Testis (tissue), 3 donors: Measurements from ENCODE around the gene SHANK1. TPM values are rescaled to one million over a fixed set of nuclear protein-coding genes. Genes with fewer than 3 reads are reported as not detected.
A peak's percentile ranks its signal among the peaks of the same experiment; 100 is the strongest.

Experiments
- DNase-seq: peaks from one replicate; pipeline ENCODE4 v3.0.0-alpha.2; 2019
- H3K27ac ChIP-seq, 2 donors: fragments of 200-600 bp; sonication (generic); one replicate each; pipeline ENCODE4 v1.5.1; 2019
- H3K27me3 ChIP-seq: fragments of 200-600 bp; sonication (generic); one replicate; pipeline ENCODE4 v1.5.1; 2019
- H3K36me3 ChIP-seq: fragments of 200-600 bp; sonication (generic); one replicate; pipeline ENCODE4 v1.5.1; 2017; ENCODE audit warnings: low read depth; ENCODE audit errors: missing control alignments
- H3K4me1 ChIP-seq: fragments of 200-600 bp; sonication (generic); one replicate; pipeline ENCODE4 v1.5.1; 2019
- H3K4me3 ChIP-seq, 2 donors: fragments of 200-600 bp; sonication (generic); one replicate each; pipeline ENCODE4 v1.5.1; 2017 to 2019
- H3K9me3 ChIP-seq: fragments of 200-600 bp; sonication (generic); one replicate; pipeline ENCODE4 v1.5.1; 2017
- POLR2A ChIP-seq: fragments of 450-650 bp; IDR thresholded peaks from one replicate; pipeline ENCODE4 v1.6.1; 2017; ENCODE audit warnings: antibody characterized with exemption, mild to moderate bottlenecking, moderate library complexity
- WGBS, 2 donors: methylation state at CpG; one replicate each; pipeline ENCODE4 v1.1.5; 2018; 5-methylcytosine and 5-hydroxymethylcytosine counted together
- intact Hi-C: fragments of 100-400 bp; cut with DNase I; formaldehyde crosslinking; loops from one replicate; pipeline ENCODE4 v1.15.1; 2023; ENCODE audit warnings: low total_unique reads
- polyA plus RNA-seq: library from polyadenylated mRNA; stranded (reverse); fragments of 350-450 nt; fragmentation: Illumina TruSeq; extraction: RNeasy Lipid Tissue Mini Kit (QIAGEN cat#74804); gene quantifications from one replicate; pipeline ENCODE4 v1.2.3, GENCODE V29; 2014; ENCODE audit warnings: low read depth, low replicate concordance; ENCODE audit not compliant: insufficient read depth
- total RNA-seq, 2 donors: library from RNA; depleted of rRNA; stranded (reverse); fragments of >200 nt; gene quantifications; one replicate each; pipeline ENCODE4 v1.2.3, GENCODE V29; 2016
- TF ChIP-seq, protein P1 (sequence below), 3 experiments: fragments of 450-650 bp in 2 of 3; fragments of 200-600 bp in 1 of 3; sonication (generic) in 1 of 3; IDR thresholded peaks; one replicate each; pipeline ENCODE4 v1.5.1; 2016 to 2019; ENCODE audit warnings: antibody characterized with exemption in 3 of 3, mild to moderate bottlenecking in 2 of 3, moderate library complexity in 1 of 3

Gene SHANK1
- total and polyA plus RNA-seq, 3 donors from 2014 or later: 4.1 to 5.4 (median 4.5) TPM

DNA sequence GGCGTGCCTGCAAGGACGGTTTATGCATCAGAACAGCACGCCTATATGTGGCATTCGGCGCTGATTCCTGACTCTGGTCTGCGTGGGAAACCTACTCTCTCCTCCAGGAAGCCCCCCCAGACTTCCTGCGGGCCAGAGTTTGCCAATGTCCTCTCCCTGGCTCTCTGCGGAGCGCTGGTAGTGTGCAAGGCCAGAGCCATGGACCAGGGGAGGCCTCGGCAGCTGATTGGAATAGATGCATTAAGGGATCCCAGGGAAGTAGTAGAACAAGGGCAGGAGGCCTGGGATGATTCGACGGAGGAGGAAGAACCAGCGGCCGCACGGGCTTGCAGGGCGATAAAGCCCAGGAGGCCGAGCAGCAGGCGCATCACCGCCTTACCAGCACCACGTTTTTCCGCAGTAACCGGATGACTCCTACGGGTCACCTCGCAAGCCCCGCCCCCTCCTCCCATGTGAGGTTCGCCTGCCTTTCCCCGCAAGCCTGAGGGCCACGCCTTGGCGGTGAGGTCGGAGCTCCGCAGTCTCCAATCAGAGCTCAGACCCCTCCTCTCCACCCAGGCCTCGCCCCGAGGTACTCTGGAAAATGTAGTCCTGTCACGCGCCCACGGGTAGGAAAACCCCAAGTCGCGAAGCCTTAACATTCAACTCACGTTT, 8.6 kb upstream of the SHANK1 start:
- Histone ChIP-seq H3K4me3 (peak overlapping the region in 1 of 2 donors; percentile 15), H3K36me3 (no peaks in the 10 kb centered on the region), H3K27me3 (no peaks in the 10 kb centered on the region), H3K4me1 (peaks cover 13% of the 10 kb centered on the region), H3K27ac (no peak overlapping the region), H3K9me3 (no peaks in the 10 kb centered on the region)
- 12 to 13% methylated on average over 26 to 39 of the region's 39 CpGs for WGBS, 2 donors
- DNase-seq: peak; percentile 85
- TF ChIP-seq, protein P1, sequence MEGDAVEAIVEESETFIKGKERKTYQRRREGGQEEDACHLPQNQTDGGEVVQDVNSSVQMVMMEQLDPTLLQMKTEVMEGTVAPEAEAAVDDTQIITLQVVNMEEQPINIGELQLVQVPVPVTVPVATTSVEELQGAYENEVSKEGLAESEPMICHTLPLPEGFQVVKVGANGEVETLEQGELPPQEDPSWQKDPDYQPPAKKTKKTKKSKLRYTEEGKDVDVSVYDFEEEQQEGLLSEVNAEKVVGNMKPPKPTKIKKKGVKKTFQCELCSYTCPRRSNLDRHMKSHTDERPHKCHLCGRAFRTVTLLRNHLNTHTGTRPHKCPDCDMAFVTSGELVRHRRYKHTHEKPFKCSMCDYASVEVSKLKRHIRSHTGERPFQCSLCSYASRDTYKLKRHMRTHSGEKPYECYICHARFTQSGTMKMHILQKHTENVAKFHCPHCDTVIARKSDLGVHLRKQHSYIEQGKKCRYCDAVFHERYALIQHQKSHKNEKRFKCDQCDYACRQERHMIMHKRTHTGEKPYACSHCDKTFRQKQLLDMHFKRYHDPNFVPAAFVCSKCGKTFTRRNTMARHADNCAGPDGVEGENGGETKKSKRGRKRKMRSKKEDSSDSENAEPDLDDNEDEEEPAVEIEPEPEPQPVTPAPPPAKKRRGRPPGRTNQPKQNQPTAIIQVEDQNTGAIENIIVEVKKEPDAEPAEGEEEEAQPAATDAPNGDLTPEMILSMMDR (IDR thresholded peaks at IDR 0.05): no peak
- TF ChIP-seq POLR2A: no peak
- intact Hi-C loops: no loop called here

DNA sequence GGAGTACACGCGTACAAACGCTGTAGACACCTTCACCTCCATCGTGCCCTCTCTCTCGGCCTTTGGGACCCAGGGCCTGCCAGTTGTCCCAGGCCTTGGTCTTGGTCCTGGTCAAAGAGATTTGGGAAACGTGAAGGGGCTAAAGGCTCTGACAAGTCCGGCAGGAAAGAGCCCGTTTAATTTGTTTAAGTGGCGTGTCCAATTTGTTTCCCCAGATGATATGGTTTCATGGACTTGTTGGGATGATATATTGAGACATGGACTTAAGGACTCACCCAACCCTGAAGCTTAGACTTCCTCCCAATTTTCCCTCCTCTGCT, 6.3 kb upstream of the SHANK1 start:
- intact Hi-C loops: no loop called here
- no peaks in the 10 kb centered on the region for H3K9me3 ChIP-seq
- H3K27me3 ChIP-seq: no peaks in the 10 kb centered on the region
- H3K4me1 ChIP-seq: peaks cover 13% of the 10 kb centered on the region
- H3K36me3 ChIP-seq: no peaks in the 10 kb centered on the region
- peak overlapping the region in 1 of 2 donors; percentile 70 for H3K27ac ChIP-seq
- H3K4me3 ChIP-seq: peak overlapping the region in 1 of 2 donors; percentile 79
- no peak for DNase-seq
- WGBS, 2 donors: 44 to 51% methylated on average over 9 of the region's 9 CpGs
- TF ChIP-seq, protein P1 (IDR thresholded peaks at IDR 0.05): no peak
- TF ChIP-seq POLR2A: no peak

GRCh38 chr19:50725218-50725910, 5.8 kb upstream of the SHANK1 start:
- intact Hi-C loops: no loop called here
- 4 to 7% methylated on average over 3 to 38 of the region's 52 CpGs for WGBS, 2 donors
- no peaks in the 10 kb centered on the region for H3K9me3 ChIP-seq
- H3K4me1 ChIP-seq: peaks cover 13% of the 10 kb centered on the region
- DNase-seq: no peak
- H3K27me3 ChIP-seq: no peaks in the 10 kb centered on the region
- peak overlapping the region; percentile 67 to 79 for H3K4me3 ChIP-seq
- peak overlapping the region; percentile 55 to 70 for H3K27ac ChIP-seq
- H3K36me3 ChIP-seq: no peaks in the 10 kb centered on the region
- TF ChIP-seq POLR2A: no peak
- TF ChIP-seq, protein P1 (IDR thresholded peaks at IDR 0.05): no peak

GRCh38 chr19:50724522-50725217, 5.1 kb upstream of the SHANK1 start:
- WGBS, 2 donors: 0% methylated on average over 5 to 63 of the region's 65 CpGs
- Histone ChIP-seq H3K9me3 (no peaks in the 10 kb centered on the region), H3K4me1 (peaks cover 13% of the 10 kb centered on the region), H3K27me3 (no peaks in the 10 kb centered on the region), H3K4me3 (peak overlapping the region; percentile 67 to 79), H3K27ac (peak overlapping the region; percentile 55 to 70), H3K36me3 (no peaks in the 10 kb centered on the region)
- TF ChIP-seq, protein P1 (IDR thresholded peaks at IDR 0.05): peak; percentile 71 to 84 (median 83)
- no peak for TF ChIP-seq POLR2A
- intact Hi-C loops: no loop called here
- peak; percentile 100 for DNase-seq
